Measurements from ENCODE around the gene CNN1. TPM values are rescaled to one million over a fixed set of nuclear protein-coding genes. Genes with fewer than 3 reads are reported as not detected.
A peak's percentile ranks its signal among the peaks of the same experiment; 100 is the strongest.

Gene CNN1
- total RNA-seq, 2 donors from 2014 or later, result 12.8 to 16.2 TPM

GRCh38 chr19:11496391-11497163 lies 42.1 kb upstream of the CNN1 start:
- Histone ChIP-seq H3K9me3 (ENCODE audit: control insufficient read depth, low read length) (no peaks in the 10 kb centered on the region), H3K4me1 (ENCODE audit: control insufficient read depth, insufficient read depth, low read length) (no peaks in the 10 kb centered on the region), H3K4me3 (ENCODE audit: low read length) (no peak overlapping the region), H3K27me3 (ENCODE audit: control insufficient read depth, insufficient read depth, low read length, poor library complexity, severe bottlenecking) (no peaks in the 10 kb centered on the region), H3K9ac (ENCODE audit: extremely low read depth, low read length, poor library complexity, severe bottlenecking) (no peak overlapping the region), H3K36me3 (ENCODE audit: control insufficient read depth, insufficient read depth, low read length) (no peaks in the 10 kb centered on the region), H3K27ac (ENCODE audit: low read depth, low read length) (no peak overlapping the region)
- WGBS, 2 experiments (ENCODE audit: insufficient coverage in 1 of 2, insufficient read length in 1 of 2), result 71 to 79% methylated on average over 12 to 17 of the region's 17 CpGs
- no peak overlapping the region for H3K4me3 Mint-ChIP-seq
- H3K9me3 Mint-ChIP-seq, result no peaks in the 10 kb centered on the region
- peak; percentile 92 for TF ChIP-seq CTCF (conservative IDR thresholded peaks at IDR 0.05)
- no peaks in the 10 kb centered on the region for H3K27me3 Mint-ChIP-seq (ENCODE audit: insufficient read depth)
- peaks cover 26% of the 10 kb centered on the region for H3K36me3 Mint-ChIP-seq (ENCODE audit: low read depth)
- peak overlapping the region; percentile 77 for H3K27ac Mint-ChIP-seq
- DNase-seq, result peak; percentile 96
- H3K4me1 Mint-ChIP-seq, result no peaks in the 10 kb centered on the region

GRCh38 chr19:11499220-11499726 lies 39.4 kb upstream of the CNN1 start:
- H3K4me1 Mint-ChIP-seq, result peaks cover under 1% of the 10 kb centered on the region
- H3K4me3 Mint-ChIP-seq, result no peak overlapping the region
- no peaks in the 10 kb centered on the region for H3K9me3 Mint-ChIP-seq
- H3K27ac Mint-ChIP-seq, result no peak overlapping the region
- Histone ChIP-seq H3K4me1 (ENCODE audit: control insufficient read depth, insufficient read depth, low read length) (no peaks in the 10 kb centered on the region), H3K27ac (ENCODE audit: low read depth, low read length) (no peak overlapping the region), H3K36me3 (ENCODE audit: control insufficient read depth, insufficient read depth, low read length) (no peaks in the 10 kb centered on the region), H3K27me3 (ENCODE audit: control insufficient read depth, insufficient read depth, low read length, poor library complexity, severe bottlenecking) (no peaks in the 10 kb centered on the region), H3K4me3 (ENCODE audit: low read length) (no peak overlapping the region), H3K9ac (ENCODE audit: extremely low read depth, low read length, poor library complexity, severe bottlenecking) (no peak overlapping the region), H3K9me3 (ENCODE audit: control insufficient read depth, low read length) (no peaks in the 10 kb centered on the region)
- 92 to 95% methylated on average over 4 to 6 of the region's 6 CpGs for WGBS, 2 experiments (ENCODE audit: insufficient coverage in 1 of 2, insufficient read length in 1 of 2)
- no peak for TF ChIP-seq CTCF (conservative IDR thresholded peaks at IDR 0.05)
- peaks cover 26% of the 10 kb centered on the region for H3K36me3 Mint-ChIP-seq (ENCODE audit: low read depth)
- H3K27me3 Mint-ChIP-seq (ENCODE audit: insufficient read depth), result no peaks in the 10 kb centered on the region
- DNase-seq, result no peak

GRCh38 chr19:11499890-11500420 lies 38.7 kb upstream of the CNN1 start:
- WGBS, 2 experiments (ENCODE audit: insufficient coverage in 1 of 2, insufficient read length in 1 of 2), result 93 to 100% methylated on average over 4 to 7 of the region's 7 CpGs

More at GRCh38 chr19:11499890-11500420, 38.7 kb upstream of the CNN1 start:
- Histone ChIP-seq H3K9me3 (ENCODE audit: control insufficient read depth, low read length) (no peaks in the 10 kb centered on the region), H3K36me3 (ENCODE audit: control insufficient read depth, insufficient read depth, low read length) (no peaks in the 10 kb centered on the region), H3K27me3 (ENCODE audit: control insufficient read depth, insufficient read depth, low read length, poor library complexity, severe bottlenecking) (no peaks in the 10 kb centered on the region), H3K4me3 (ENCODE audit: low read length) (no peak overlapping the region), H3K4me1 (ENCODE audit: control insufficient read depth, insufficient read depth, low read length) (no peaks in the 10 kb centered on the region), H3K9ac (ENCODE audit: extremely low read depth, low read length, poor library complexity, severe bottlenecking) (no peak overlapping the region), H3K27ac (ENCODE audit: low read depth, low read length) (no peak overlapping the region)
- DNase-seq, result no peak
- Mint-ChIP-seq H3K36me3 (ENCODE audit: low read depth) (peaks cover 24% of the 10 kb centered on the region), H3K4me1 (peaks cover 7% of the 10 kb centered on the region), H3K27me3 (ENCODE audit: insufficient read depth) (no peaks in the 10 kb centered on the region), H3K9me3 (no peaks in the 10 kb centered on the region), H3K27ac (peak overlapping the region; percentile 78), H3K4me3 (no peak overlapping the region)
- no peak for TF ChIP-seq CTCF (conservative IDR thresholded peaks at IDR 0.05)

Measured in endodermal cell (in vitro differentiated cells).